ENCODE measurements around the gene ZDHHC14. TPM values are rescaled to one million over a fixed set of nuclear protein-coding genes. Genes with fewer than 3 reads are reported as not detected.

Gene ZDHHC14
- total and polyA plus RNA-seq, 2 experiments from 2014 or later: 7.5 to 10.1 TPM

DNA sequence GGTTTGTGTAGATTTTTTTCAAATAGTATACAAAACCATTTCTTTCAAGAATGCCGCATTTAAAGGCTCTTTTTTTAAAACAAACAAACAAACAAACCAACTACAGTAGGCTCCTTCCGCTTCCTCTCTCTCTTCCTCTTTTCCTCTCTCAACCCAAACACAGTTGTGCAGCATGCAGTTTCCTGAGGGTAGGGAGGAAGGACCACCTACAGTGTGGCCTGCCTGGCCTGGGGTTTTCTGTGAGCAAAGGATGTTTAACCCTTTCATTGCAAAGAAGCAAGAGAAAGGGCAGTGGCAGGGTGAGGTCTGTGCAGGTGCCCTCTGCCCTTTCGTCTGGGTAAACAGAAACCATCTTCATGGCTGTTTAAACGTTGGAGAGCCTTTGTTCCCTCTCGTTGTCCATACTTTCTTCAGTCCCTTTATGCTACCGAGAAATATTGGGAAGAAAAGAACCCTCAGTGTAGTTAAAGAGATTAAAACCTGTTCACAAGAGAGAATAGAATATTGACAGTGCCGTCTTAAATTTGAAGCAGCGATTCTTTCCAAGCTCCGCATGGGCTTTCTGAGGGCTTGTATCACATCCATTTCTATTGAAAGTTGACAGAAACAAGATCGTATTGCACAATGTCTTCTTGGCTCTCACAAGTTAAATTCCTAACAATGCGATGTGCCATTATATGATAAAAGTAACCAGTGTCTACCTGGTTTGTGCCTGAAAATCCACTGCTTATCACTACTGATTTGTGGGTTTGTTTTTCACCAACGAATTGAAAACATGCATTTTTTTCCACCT lies 226.5 kb downstream of the ZDHHC14 start:
- H3K27ac ChIP-seq: no peak overlapping the region
- peak in 1 of 2 donors; percentile 18 for DNase-seq (ENCODE audit: low read depth in 1 of 2, low spot score in 1 of 2)
- TF ChIP-seq, protein P1, sequence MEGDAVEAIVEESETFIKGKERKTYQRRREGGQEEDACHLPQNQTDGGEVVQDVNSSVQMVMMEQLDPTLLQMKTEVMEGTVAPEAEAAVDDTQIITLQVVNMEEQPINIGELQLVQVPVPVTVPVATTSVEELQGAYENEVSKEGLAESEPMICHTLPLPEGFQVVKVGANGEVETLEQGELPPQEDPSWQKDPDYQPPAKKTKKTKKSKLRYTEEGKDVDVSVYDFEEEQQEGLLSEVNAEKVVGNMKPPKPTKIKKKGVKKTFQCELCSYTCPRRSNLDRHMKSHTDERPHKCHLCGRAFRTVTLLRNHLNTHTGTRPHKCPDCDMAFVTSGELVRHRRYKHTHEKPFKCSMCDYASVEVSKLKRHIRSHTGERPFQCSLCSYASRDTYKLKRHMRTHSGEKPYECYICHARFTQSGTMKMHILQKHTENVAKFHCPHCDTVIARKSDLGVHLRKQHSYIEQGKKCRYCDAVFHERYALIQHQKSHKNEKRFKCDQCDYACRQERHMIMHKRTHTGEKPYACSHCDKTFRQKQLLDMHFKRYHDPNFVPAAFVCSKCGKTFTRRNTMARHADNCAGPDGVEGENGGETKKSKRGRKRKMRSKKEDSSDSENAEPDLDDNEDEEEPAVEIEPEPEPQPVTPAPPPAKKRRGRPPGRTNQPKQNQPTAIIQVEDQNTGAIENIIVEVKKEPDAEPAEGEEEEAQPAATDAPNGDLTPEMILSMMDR (IDR thresholded peaks at IDR 0.05; ENCODE audit: low read depth, low read length): no peak

DNA sequence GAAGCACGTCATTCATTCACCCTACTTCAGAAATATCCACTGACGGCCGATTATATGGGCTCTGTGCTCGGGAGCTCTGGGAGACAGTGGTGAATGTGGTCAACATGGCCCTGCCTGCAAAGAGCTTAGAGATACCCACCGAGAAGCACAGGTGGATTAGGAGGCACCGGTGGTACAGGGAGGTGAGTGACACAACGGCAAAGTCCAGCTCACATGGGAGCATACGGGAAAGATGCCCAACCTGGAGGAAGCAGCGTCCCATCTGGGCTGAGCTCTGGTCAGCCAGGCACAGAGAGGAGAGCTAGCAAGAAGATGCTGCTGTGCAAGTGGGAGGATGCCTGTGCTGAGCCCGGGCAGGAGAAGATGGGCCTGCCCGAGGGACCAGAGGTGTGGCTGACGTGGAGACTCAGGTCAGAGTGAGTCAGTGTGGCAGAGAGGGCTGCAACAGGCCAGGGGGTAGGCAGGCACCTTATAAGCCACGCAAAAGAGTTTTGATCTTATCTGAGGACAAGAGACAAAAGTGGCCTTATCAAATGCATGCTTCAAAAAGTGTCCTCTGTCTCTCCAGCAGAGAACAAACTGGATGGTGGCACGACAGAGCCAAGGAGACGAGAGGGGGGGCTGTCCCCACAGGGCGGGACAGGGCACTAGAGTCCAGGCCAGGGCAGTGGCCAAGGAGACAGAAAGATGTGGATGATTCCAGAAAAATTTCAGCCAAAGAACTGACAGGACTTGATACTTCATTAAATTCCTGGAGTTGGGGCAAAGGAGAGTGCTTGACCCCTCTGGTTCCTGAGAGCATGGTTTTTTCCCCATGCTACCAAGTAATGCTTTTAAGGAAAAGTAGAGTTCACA lies 227.5 kb downstream of the ZDHHC14 start:
- Histone ChIP-seq H3K9me3 (ENCODE audit: low read depth) (no peaks in the 10 kb centered on the region), H3K4me3 (no peak overlapping the region), H3K36me3 (no peaks in the 10 kb centered on the region), H3K27me3 (no peaks in the 10 kb centered on the region), H3K27ac (no peak overlapping the region), H3K4me1 (ENCODE audit: low read depth) (peaks cover 5% of the 10 kb centered on the region)
- DNase-seq (ENCODE audit: low read depth in 1 of 2, low spot score in 1 of 2): no peak
- TF ChIP-seq, protein P1 (IDR thresholded peaks at IDR 0.05; ENCODE audit: low read depth, low read length): no peak

More for the DNA sequence above, 226.5 kb downstream of the ZDHHC14 start:
- H3K4me1 ChIP-seq (ENCODE audit: low read depth): peaks cover 5% of the 10 kb centered on the region
- no peaks in the 10 kb centered on the region for H3K36me3 ChIP-seq
- no peak overlapping the region for H3K4me3 ChIP-seq
- H3K9me3 ChIP-seq (ENCODE audit: low read depth): no peaks in the 10 kb centered on the region
- H3K27me3 ChIP-seq: no peaks in the 10 kb centered on the region

DNA sequence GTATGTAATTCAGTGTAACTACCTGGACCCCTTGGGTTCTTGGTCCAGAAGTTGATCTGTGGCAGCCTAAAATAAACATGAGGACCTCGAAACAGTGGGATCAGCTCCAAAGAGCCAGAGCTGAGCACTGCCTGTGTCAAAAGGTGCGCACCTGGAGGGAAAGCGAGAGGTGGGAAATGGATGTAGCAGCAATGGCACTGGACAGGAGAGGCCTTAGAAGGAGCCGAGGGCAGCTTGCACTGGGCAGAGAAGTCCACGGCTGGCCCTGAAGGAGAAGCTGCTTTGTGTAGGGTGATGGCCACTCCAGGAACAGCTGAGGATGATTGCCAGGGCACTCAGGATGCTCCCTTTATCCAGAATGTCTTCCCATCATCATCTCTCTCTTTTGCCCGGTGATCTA lies 228.1 kb downstream of the ZDHHC14 start:
- Histone ChIP-seq H3K27ac (no peak overlapping the region), H3K4me1 (ENCODE audit: low read depth) (peaks cover 5% of the 10 kb centered on the region), H3K9me3 (ENCODE audit: low read depth) (no peaks in the 10 kb centered on the region), H3K36me3 (no peaks in the 10 kb centered on the region), H3K27me3 (no peaks in the 10 kb centered on the region), H3K4me3 (no peak overlapping the region)
- TF ChIP-seq, protein P1 (IDR thresholded peaks at IDR 0.05; ENCODE audit: low read depth, low read length): no peak
- no peak for DNase-seq (ENCODE audit: low read depth in 1 of 2, low spot score in 1 of 2)

DNA sequence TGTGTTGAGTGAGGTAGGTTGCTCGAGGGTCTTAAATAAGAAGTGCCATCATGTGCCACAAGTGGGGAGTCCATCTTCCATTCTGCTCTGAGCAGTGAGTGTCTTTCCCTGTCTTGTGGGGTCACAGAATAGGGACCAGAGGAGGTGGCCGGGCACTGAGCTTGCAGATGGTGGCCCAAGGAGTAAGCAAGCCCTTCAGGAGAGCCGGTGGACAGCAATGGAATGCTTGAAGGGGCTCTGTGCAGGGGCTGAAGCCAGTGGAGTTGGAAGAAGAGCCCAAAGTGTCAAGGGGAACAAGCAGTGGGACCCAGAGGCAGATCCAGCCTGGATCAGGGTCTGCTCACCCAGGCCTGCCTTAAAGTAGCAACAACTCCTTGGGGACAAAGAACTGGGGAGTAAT lies 228.6 kb downstream of the ZDHHC14 start:
- Histone ChIP-seq H3K36me3 (no peaks in the 10 kb centered on the region), H3K27ac (no peak overlapping the region), H3K4me3 (no peak overlapping the region), H3K9me3 (ENCODE audit: low read depth) (no peaks in the 10 kb centered on the region), H3K4me1 (ENCODE audit: low read depth) (peaks cover 5% of the 10 kb centered on the region), H3K27me3 (no peaks in the 10 kb centered on the region)
- DNase-seq (ENCODE audit: low read depth in 1 of 2, low spot score in 1 of 2): no peak
- TF ChIP-seq, protein P1 (IDR thresholded peaks at IDR 0.05; ENCODE audit: low read depth, low read length): no peak

DNA sequence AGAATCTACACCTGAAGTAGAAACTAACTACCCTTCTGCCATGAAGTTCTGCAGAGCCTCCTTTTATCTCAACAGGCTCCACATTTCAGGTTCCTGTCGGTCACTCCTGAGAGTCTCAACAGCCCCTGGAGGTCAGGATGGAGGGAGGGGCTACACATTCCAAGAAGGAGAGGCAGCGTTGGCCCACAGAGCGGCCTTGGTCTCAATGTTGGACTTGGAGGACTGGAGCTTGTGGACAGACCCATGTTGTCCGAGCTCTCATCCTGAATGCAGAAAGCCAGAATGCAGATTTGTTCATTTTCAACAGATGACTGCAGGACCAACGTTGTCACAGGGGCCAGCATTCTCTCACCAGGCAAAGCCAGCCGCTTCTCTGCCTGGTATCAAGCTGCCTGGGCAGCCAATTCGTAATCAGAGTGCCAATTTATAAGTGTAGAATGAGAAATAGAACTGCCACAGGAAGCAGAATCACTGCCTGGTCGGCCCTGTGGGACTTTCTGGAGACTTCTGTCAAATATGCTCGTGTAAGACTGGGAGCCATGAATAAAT lies 229.5 kb downstream of the ZDHHC14 start:
- TF ChIP-seq, protein P1 (IDR thresholded peaks at IDR 0.05; ENCODE audit: low read depth, low read length): no peak
- no peak overlapping the region for H3K27ac ChIP-seq
- no peak for DNase-seq (ENCODE audit: low read depth in 1 of 2, low spot score in 1 of 2)
- H3K4me3 ChIP-seq: no peak overlapping the region
- H3K9me3 ChIP-seq (ENCODE audit: low read depth): no peaks in the 10 kb centered on the region
- H3K36me3 ChIP-seq: no peaks in the 10 kb centered on the region
- H3K4me1 ChIP-seq (ENCODE audit: low read depth): peaks cover 5% of the 10 kb centered on the region
- H3K27me3 ChIP-seq: no peaks in the 10 kb centered on the region
